NOMO-1 treated with DMSO at 0.1 percent for 48 hours (cell line): ENCODE measurements around the gene ZNF385A.
"Not testable (repeated sequence)": the region's sequence is repeated elsewhere in the genome, so short reads cannot be mapped to it uniquely, and the experiment has no call there.

Source experiments
- DNase-seq: peaks from one replicate; lab custom pipeline; 2025; ENCODE audit not compliant: unreplicated experiment; lab: John Stamatoyannopoulos, UW

The ZNF385A gene

DNA sequence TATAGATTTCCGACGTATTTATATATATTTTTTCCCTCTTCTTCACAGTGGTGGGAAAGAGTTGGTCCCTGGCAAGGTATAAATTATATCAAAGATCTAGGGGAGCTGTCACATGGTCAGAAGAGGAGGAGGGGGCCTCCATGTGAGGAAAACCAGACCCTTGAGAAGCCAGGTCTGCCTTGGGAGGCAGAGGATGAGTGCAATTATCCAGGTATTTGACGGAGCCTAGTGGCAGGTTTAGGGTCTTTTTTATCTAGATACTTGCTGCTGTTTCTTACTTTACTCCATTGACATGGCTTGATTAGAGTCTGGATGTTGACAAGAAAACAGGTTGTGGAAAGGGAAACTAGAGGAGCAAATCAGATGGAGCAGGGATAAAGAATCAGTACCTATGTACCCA is 54.1 kb downstream of the ZNF385A start:
- no peak for DNase-seq

DNA sequence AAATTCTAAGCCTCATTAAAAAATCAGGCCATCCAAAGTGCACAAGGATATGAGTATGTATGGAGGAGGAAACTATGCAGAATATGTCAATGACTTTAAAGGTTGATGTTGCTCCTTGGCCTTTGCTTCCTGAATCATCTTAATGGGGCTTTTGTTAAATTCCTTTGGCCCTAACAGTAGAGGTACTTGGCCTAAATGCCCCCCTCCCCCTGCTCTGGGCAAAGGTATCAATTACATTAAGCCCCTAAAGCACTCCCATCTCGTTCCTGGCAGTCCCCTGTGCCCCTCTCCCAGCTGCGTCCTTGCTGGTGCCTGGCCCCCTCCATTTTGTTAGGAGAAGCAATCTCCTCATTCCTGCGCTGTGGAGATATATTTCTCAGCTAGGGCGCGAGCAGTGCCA is 54.8 kb downstream of the ZNF385A start:
- no peak for DNase-seq

DNA sequence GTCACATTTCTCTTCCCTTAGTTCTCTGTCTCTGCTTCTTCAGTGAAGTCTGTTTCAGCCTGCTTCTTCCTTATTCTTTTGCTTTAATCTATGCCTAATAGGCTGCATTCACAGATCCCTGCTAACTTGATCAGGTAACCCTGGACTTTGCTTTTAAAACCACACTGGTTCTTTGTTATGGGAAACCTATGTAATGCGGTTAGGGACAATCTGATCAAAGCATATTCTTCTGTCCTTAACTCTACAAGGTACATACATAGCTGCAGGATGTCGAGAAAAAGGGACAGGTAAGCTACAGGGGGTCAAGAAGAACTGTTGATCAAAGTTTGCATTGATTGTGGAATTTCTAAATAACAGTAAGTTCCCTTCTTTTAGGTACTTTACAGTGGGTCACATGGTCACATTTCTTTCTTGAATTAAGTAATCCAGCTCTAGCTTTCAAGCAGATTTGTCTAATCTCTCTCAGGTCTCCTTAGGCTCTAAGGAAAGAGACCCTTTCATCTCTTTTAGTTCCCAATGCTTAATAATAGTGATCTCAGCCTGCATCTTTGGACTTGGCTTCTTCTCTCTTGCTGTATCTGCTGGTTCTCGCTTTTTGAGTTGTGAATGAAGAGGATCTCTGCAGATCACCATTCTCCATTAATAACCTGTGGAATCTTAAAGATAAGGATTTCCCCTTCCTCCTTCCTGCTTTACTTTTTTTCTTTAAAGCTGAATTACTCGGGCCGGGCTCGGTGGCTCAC is 55.8 kb downstream of the ZNF385A start:
- DNase-seq = no peak

DNA sequence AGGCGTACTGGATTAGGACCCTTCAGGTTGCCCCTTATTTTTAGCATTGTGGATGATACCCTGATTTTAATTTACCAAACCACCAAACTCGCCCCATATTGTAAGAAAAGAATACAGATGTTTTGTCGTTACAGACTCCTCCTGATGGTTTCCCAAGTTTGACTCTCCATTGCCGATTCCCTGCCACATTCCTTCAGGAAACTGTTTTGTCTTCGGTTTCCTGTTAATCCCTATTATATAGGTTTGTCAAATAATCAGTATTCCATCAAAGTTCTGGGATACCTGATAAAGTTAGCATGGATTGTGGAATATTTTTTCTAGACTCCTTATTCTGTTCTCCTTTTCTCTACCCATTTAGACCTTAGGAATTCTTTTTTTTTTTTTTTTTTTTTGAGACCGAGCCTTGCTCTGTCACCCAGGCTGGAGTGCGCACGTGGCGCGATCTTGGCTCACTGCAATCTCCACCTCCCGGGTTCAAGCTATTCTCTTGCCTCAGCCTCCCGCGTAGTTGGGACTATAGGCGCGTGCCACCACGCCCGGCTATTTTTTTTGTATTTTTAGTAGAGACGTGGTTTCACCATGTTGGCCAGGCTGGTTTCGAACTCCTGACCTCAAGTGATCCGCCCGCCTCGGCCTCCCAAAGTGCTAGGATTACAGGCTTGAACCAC is 59.0 kb downstream of the ZNF385A start:
- not testable (repeated sequence) for DNase-seq

GRCh38 chr12:54324617-54325441 is 59.7 kb downstream of the ZNF385A start, which contains the start of gene COPZ1:
Gene COPZ1, plus strand, starts transcription at chr12:54325131. Its CDS starts 33 bp downstream, at chr12:54325164.
- DNase-seq = peak; percentile 99

GRCh38 chr12:54321363-54321762 is 63.2 kb downstream of the ZNF385A start:
- no peak for DNase-seq
